HK-2 (cell line): ENCODE data around the gene PCDH1.

ENCODE experiments used
- DNase-seq: peaks from one replicate; pipeline ENCODE4 v3.0.0-alpha.2; 2018; ENCODE audit not compliant: unreplicated experiment

The PCDH1 gene

DNA sequence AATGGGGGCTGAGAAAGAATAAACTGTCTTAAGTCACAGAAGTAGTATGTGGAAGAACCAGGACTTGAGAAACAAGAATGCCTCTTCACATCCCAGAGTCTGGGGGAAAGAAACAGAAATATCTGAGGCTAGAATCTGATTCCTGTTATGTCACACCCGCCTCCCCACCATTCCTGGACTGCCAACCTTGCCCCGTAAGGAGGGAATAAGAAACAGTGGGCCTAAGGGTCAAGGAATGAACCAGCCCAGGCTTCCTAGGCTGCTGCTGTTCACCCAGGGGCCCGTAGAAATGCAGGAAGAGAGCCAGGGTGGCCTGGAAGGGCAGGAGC, 4.3 kb downstream of the PCDH1 start:
- DNase-seq: no peak

DNA sequence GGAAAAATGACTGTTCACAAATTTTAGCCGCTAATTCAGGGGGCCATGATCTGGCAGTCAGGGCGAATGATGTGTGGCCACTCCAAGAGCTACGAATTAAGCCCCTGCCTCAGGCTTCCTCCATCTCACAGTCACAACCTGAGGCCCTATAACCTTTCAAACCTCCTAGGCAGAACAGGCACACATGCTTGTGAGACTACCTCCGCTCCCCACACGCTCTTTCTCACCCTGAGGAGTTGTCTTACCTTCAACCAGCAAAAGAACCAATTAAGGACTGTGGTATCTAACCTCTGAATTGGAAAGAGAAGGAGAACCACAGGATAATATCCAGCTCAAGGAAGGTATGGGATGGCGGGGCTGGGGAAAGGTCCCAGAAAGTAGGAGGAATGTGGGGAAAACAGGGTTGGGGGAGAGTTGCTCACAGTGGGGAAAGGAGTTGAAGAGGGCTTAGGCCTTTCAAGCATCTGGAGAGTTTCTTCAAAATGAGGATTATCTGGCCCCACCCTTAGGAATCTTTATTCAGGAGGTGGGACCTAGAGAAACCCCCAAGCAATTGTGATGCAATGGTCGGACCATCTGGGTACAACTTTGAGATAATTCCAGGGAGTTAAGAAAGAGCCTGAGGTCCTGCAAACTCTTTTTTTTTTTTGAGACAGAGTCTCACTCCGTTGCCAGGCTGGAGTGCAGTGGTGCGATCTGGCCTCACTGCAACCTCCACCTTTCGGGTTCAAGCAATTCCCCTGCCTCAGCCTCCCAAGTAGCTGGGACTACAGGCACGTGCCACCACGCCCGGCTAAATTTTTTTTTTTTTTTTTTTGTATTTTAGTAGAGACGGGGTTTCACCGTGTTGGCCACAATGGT, 5.5 kb downstream of the PCDH1 start:
- no peak for DNase-seq

DNA sequence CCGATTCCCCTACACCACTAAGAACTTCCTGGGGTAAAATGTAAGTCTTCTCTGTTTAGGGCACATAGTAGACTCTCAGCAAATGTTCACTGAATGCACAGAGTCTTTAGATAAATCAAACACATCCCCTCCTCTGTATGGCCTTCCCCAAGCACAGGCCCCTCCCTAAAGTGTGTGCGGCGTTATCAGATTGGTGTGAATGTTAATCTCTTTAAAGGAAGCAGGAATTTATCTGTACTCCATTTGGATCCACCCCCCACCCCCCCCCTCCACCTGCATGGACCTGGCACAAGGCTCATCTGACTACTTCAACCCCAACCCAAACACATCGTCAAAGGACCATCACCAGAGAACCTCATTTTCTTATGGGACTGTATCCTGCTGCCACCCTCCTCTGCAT, 6.3 kb downstream of the PCDH1 start:
- no peak for DNase-seq

DNA sequence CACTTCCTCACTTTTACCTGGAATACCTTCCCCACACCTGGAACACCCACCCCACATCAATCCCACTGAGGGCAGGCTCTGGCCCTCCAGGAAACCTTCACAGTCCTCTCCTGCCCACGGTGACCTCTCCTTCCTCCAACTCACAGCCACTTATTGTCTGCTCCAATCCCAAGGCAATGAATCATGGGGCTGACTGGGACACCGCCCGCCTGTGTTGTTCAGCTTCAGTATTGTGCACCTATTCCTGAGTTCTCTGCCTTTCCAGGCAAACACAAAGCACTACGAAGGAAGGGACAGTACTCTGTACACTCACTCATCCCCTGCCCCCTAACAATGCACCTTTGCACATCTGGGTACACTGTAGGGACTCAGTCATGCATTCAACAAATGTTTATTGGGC, 7.3 kb downstream of the PCDH1 start:
- DNase-seq: no peak

DNA sequence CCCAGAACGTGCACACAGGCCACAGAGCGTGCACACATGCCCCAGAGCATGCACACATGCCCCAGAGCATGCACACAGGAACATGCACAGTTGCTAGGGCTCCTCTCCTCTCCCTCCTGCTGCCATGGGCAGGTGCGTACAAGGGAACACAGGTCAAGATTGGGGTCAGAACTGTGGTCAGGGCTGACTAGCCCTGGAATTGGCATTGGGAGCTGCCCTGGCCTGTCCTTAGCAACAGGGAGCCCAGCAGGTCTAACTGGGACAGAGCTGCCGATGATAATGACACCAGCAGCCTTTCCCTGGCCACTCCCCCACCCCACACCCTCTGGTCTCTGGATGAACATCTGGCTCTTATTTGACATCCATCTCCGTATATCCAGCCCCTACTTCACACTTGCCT, 8.0 kb downstream of the PCDH1 start:
- DNase-seq: no peak

DNA sequence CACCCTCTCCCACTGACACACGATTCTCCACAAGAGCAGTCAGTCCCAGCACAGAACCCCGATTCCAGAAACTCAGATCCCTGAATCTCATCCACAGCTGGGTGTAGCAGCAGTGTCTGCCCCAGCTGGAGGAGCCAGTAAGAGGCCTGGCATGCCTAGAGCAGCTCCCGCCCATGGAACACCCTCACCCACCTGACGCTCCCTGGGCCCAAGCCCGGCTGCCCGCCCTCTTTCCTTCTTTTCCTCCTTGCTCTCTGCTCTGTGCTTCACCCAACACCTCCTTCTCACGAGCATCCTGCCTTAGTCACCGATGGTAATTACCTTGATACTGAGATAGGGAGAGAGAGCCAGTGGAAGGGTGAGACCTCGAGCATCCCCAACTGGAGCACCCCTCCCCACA, 8.7 kb downstream of the PCDH1 start:
- DNase-seq: no peak

DNA sequence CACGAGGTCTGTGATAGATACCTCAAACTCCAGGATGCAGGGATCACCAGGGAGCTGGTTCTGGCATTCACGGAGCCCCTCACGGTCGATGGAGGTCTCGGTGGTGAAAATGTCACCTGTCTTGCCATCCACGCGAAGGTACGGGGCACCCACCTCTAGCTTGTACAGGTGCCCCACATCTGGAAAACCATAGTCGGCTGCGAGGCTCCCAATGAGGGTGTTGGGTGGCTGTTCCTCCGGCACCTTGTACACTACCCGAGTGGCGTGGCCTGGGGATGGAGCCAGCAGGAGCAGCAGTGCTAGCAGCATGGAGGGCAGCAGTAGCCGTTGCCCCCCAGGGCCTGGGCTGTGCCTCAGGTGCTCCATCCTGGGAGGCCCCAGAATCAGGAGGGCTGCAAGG, 9.2 kb downstream of the PCDH1 start:
- no peak for DNase-seq

DNA sequence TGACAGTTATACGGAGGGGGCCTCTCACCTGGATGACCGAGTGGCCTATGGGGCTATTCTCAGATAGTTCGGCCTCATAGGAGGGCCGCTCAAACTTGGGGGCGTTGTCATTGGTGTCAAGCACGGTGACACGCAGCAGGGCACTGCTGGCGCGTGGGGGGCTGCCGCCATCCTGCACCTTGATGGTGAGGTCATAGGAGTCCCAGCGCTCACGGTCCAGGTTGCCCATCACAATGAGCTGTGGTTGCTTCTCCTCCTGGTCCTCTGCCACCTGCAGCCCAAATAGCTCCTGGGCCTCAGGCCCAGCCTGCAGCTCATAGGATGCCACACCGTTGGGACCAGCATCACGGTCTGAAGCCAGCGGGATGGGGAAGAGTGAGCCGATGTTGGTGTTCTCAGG, 9.7 kb downstream of the PCDH1 start:
- no peak for DNase-seq

DNA sequence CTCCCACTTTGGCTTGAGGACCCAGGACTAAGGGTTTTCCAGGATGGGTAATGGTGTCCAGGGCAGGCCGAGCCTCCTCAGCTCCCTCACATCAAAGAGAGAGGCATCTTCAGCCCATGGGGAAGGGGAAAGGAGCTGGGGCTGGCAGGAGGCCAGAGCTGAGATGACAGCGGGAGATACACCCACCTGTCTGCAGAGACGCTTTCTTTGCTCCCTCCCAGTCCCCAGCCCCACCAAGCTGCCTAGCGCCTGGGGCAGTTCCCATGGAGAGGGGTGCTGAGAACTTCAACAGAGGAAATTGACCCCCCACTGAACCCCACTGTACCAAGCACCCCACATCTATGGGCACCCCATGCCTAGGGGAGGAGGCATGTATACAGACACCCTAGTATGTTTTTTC, 10.6 kb downstream of the PCDH1 start:
- no peak for DNase-seq

DNA sequence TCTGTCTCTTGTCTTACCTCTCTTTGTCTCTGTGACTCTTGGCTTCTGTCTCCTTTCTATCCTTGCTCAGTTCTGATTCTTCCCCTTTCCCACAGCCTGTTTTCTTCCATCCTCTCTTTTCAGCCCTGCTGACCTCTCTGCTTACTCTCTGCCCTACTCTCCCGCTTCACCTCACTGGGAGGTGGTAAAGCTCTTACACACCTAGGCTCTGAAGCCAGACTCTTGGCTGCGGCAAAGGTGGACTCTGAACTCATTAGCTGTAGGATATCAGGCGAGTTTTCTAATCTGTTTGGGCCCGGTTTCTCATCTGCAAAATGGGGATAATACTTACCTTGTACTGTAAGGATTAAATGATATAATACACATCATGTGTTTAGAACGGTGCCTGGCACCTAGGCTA, 11.1 kb downstream of the PCDH1 start:
- DNase-seq: no peak

DNA sequence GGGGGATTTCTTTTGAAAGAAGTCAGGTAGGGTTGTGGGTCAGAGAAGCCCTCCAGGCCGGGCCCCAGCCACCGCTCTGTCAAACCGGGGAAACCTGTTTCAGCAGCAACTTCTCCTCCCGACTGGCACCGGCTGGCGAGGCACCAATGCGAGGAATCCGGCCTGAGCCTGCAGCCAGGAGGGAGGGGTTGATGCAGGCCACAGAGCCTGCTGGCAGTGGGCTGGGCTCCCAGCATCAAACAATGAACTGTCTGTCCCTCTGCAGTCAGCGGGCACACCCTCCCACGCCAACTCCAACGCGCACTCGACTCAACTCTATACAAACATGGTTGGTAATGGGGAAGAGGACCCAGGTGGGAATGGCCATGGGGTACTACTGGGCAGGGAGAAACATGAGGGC, 12.1 kb downstream of the PCDH1 start:
- DNase-seq: no peak

DNA sequence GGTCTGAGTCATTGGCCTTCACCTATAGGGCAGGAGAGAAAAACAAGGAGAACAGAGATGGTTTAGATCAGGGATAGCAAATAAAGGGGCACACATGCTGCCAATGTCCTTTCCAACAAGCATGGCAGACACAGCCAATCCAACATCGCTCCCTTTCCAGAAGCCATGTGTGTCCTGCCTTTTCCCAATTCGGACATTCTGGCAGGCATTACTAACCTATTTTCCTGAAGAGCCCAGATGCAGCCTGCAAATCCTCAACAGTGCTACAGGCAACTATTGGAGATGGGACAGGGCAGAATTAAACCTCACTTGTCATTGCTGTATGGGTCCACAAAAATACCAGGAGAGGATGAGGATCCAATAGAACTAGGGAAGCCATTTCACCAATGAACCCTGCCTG, 12.8 kb downstream of the PCDH1 start:
- no peak for DNase-seq

DNA sequence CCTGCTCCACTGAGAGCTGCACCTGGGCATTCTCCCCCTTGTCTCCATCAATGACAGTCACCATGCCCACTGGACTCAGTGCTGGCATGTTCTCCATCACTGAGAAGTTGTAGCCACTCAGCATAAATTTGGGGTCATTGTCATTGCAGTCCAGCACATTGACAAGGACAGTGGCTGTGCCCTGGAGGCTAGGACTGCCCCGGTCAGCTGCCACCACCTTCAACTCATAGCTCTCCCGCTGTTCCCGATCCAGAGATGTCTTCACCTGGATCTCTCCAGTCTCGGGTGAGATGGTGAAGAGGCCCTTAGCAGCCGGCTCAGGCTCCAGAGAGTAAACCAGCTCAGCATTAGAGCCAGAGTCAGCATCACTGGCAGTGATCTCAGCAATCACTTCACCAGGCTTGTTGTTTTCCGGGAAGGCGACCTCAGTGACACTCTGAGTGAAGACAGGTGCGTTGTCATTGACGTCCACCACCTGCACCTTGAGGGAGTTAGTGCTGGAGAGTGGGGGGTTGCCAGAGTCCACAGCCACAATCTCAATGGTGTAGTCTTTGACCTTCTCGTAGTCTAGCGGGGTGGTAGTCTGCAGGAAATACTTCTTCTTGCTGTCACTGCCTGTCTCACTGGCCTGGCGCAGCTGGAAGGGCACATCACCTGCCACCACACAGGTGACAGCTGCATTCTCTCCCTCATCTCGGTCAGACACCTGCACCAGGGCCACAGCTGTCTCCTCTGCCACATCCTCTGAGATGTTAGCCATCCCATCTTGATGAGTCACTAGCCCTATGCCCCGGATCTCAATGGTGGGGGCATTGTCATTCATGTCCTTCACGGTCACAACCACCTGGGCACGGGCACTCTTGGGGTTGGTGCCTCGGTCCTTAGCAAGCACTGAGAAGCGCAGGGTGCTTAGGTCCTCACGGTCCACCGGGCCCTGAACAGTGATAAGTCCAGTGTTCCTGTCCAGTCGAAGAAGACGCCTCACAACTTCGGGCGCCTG, 13.5 kb downstream of the PCDH1 start:
- DNase-seq: no peak

DNA sequence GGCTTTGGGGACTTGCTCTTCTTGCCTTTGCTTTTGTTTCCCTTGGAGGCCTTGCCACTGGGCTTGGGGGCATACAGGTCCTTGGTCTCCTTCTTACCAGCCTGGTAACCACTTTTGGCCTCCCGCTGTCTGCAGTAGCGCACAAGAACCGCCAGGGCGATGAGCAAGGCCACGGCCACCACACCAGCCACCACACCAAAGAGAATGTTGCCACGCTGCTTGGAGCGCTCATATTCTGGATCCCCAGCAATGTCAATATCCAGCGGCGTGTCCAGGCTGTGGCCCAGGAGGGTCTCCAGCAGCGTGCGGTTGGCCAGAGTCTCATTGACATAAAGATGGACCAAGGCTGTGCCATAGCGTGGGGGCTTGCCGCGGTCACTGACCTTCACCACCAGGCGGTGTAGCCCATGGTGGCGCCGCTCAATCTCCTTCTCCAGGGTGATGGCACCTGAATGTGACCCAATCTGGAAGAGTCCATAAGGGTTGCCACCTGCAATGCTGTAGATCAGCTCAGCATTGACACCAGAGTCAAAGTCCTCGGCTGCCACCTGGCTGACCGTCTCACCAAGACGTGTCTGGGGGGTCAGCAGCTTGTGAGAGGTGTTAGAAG, 14.5 kb downstream of the PCDH1 start:
- DNase-seq: no peak

DNA sequence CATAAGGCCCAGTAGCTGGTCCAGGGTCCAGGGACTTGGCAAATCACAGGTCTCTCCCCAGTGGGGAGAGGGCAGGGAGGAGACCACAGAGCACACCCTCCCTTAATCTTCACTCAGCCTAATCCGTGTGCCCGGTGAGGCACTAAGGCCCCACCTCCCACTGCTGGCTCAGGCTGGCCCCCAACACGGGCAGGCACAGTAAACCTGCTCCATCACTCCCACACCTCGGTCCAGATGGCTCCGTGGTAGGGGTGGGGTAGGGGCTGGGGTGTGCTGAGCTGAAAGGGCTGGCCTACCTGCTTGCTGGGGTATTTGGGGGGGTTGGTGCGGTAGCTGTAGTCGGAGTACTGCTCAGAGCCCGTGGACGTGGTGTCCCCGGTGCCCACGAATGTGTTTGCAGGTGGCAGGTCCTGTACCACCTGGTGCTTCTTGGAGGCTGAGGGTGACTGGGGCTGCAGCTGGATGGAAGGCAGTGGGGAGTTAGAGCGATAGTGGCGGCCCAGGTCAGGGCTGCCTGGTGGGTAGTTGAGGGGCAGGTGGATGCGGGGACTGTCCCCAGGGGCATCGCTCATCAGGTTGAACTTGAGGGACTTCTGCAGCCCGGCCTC, 15.2 kb downstream of the PCDH1 start:
- DNase-seq: no peak

DNA sequence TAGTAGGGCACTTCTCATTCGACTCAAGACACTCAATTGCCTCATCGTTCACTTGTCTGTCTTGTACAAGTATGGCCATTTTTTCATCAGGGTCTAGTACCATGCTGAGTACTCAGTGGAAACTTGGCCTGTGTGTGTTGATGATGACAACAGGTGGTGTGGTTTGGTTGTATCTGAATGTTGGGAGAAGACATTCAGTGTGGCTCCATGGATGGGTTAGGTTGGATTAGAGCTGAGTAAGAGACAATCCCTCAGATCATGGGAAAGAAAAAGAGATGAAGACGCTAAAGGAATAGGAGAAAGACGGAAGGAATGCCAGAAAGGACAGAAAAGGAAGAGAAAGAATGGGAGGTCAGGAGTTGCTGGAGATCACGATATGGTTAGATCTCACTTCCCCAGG, 17.0 kb downstream of the PCDH1 start:
- DNase-seq: no peak

DNA sequence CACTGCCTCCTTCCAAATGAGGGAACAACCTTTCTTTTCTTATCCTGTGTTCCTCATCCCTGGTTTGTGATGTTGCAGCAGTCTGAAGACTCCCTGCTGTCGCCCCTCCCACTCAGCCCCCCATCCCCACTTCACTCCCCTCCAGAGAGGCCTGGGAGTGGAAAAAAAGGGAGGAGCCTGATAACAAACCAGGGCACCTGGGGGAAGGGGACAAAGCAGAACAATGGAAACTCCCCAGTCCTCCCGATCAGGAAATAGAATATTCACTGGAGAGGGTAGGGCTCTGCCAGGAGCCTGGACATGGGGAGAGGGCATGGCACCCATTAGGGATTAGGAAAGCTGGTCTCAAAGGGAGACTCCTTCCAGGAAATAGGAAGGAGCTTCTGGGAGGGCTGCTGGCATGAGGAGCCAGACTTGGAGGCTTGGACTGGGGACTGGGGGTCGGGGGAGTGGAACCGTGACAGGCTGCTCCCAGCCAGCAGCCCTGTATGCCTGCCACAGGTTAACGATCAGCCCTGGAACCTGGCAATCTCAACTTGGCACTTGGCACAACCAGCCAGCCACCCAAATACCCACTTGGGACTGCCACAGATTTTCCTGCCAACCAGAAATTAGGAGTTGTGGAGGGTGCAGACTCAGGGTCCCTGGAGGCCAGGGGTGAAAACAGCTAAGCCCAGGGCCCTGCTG, 20.0 kb downstream of the PCDH1 start:
- DNase-seq: no peak

DNA sequence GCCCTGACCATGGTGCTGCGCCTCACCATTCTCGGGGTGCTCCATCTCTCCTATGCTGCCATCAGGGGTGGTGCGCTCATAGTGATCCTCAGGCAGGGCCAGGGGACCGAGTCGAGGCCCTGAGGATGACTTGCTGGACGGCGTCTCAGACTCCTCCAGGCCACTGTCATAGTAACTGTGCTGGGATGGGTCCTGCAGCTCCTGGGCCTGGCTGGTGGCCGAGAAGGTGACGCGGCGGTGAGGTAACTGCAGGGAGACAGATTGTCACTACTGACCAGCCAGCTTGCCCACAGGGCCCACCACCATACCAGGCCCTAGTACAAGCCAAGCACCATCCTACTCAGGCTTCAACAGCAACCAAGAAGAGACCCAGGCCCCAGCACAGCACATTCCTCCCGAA, 21.0 kb downstream of the PCDH1 start:
- DNase-seq: no peak

DNA sequence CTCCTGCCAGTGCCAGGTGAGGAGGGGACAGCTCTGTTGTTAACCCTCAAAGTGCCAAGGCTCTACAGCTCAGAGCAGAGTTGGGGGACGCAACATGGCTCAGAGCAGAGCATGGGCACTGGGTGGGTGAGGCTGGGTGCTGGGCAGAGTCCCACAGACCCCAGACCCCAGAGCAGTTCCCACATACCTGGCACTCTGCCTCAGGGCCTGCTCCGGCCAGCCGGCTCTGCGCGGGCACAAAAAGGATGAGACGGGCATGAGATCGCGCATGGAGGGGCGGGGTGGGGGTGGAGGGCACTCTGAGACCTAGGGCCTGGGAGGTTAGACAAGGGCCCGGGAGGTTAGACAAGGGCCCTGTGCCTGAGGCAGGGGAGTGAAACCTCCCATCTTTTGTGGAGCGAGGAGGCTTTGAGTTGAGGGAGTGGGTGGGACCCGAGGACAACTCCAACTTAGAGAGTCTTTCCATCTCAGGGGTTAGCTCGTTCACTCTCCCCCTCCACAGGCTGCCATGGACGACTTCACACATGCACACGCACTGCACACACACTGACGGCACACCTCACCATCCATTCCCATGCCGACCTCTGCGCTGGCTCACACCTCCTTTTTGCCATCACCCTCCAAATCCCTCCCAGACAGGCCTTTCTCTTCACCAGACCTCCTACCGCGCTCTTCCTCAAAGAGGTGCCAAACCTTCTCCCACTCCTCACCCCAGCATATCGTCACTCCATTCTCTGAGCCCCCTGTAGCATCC, 22.0 kb downstream of the PCDH1 start:
- DNase-seq: no peak

DNA sequence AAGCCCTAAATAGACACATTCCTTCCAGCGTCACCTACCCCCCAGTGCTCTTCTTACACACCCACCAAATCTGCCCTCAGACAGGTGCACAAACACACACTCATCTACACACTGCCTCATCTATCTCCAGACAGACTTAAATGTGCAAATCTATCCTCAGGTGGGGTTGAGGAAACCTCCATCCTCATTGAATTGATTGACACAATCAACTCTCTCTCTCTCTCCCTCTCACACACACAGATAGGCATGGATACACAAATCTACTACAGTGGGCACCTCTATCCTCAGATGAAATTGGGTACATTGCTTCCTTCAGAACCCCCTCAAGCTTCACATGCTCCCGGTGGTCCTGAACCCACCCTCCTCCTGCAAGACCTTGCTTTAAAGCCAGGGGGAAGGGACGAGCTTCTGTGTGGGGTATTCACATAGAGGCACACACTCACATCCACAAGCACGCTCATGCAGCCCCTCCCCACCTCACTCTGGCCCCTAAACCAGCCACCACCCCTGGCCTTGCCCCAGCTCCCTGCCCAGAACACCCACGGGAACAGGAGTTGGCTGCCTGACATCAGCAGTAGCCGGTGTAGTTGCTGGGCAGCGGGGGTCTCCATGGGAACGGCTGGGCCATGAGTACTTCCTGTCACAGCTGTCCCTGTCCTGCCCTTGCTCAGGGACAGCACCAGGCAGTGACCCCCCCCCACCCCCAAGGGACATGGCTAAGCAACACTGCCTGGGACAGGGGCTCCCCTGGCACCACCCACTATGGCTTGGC, 22.8 kb downstream of the PCDH1 start:
- DNase-seq: no peak
